ENCODE results near the gene ZFYVE16.
"Not testable (repeated sequence)": the region's sequence is repeated elsewhere in the genome, so short reads cannot be mapped to it uniquely, and the experiment has no call there.

DNA sequence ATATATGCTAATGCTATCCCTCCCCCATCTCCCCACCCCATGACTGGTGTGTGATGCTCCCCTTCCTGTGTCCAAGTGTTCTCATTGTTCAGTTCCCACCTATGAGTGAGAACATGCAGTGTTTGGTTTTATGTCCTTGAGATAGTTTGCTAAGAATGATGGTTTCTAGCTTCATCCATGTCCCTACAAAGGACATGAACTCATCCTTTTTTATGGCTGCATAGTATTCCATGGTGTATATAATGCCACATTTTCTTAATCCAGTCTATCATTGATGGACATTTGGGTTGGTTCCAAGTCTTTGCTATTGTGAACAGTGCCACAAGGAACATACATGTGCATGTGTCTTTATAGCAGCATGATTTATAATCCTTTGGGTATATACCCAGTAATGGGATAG, 16.6 kb upstream of the ZFYVE16 start:
- TF ChIP-seq, protein P1, sequence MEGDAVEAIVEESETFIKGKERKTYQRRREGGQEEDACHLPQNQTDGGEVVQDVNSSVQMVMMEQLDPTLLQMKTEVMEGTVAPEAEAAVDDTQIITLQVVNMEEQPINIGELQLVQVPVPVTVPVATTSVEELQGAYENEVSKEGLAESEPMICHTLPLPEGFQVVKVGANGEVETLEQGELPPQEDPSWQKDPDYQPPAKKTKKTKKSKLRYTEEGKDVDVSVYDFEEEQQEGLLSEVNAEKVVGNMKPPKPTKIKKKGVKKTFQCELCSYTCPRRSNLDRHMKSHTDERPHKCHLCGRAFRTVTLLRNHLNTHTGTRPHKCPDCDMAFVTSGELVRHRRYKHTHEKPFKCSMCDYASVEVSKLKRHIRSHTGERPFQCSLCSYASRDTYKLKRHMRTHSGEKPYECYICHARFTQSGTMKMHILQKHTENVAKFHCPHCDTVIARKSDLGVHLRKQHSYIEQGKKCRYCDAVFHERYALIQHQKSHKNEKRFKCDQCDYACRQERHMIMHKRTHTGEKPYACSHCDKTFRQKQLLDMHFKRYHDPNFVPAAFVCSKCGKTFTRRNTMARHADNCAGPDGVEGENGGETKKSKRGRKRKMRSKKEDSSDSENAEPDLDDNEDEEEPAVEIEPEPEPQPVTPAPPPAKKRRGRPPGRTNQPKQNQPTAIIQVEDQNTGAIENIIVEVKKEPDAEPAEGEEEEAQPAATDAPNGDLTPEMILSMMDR (IDR thresholded peaks at IDR 0.05), result not testable (repeated sequence)
- not testable (repeated sequence) for TF ChIP-seq POLR2AphosphoS5 (IDR thresholded peaks at IDR 0.05); EP300 (IDR thresholded peaks at IDR 0.05; ENCODE audit: low read depth)
